Gastrocnemius medialis (tissue), 4 donors: ENCODE results near the gene POMT2. TPM values are rescaled to one million over a fixed set of nuclear protein-coding genes. Genes with fewer than 3 reads are reported as not detected.

ENCODE experiments used
- ATAC-seq, 2 donors: fragments of 150-250 bp; one replicate each; pipeline ENCODE4 v1.9.1; 2016
- DNase-seq, 2 donors: peaks; one replicate each; pipeline ENCODE4 v3.0.0-alpha.2; 2019
- H3K27ac ChIP-seq, 4 donors: fragments of 200-600 bp; sonication (generic); 1 replicate in 1 of 4; 2 replicates in 3 of 4; pipeline ENCODE4 v1.5.1; 2016 to 2018; ENCODE audit warnings: mild to moderate bottlenecking in 2 of 4, moderate library complexity in 1 of 4
- H3K27me3 ChIP-seq, 3 donors: fragments of 200-600 bp; sonication (generic) in 2 of 3; 1 replicate in 1 of 3; 2 replicates in 2 of 3; pipeline versions ENCODE4 v1.5.1 to v1.6.0; 2016 to 2019; ENCODE audit warnings: mild to moderate bottlenecking in 1 of 3, moderate library complexity in 1 of 3
- H3K36me3 ChIP-seq, 2 donors: fragments of 200-600 bp; sonication (generic) in 1 of 2; one replicate each; pipeline ENCODE4 v1.5.1; 2017 to 2018
- H3K4me1 ChIP-seq, 2 donors: fragments of 200-600 bp; sonication (generic) in 1 of 2; one replicate each; pipeline ENCODE4 v1.5.1; 2016 to 2017; ENCODE audit warnings: mild to moderate bottlenecking in 2 of 2
- H3K4me3 ChIP-seq, 4 donors: fragments of 200-600 bp; sonication (generic) in 3 of 4; 1 replicate in 1 of 4; 2 replicates in 3 of 4; pipeline ENCODE4 v1.5.1; 2016 to 2019; ENCODE audit warnings: mild to moderate bottlenecking in 2 of 4
- H3K9me3 ChIP-seq, 3 donors: fragments of 200-600 bp; sonication (generic) in 2 of 3; 1 replicate in 1 of 3; 2 replicates in 2 of 3; pipeline ENCODE4 v1.5.1; 2016 to 2019
- POLR2A ChIP-seq, 2 donors: fragments of 450-650 bp; IDR thresholded peaks; one replicate each; pipeline ENCODE4 v1.6.1; 2017; ENCODE audit warnings: antibody characterized with exemption in 2 of 2, mild to moderate bottlenecking in 2 of 2, moderate library complexity in 2 of 2
- in situ Hi-C, 4 donors: fragments of 200-750 bp; cut with MboI; loops; one replicate each; pipeline versions ENCODE4 v1.15.0 to v1.8.0; 2017; ENCODE audit warnings: low sequenced_read_pairs in 4 of 4
- intact Hi-C: fragments of 100-400 bp; cut with DNase I; formaldehyde crosslinking; loops from one replicate; pipeline ENCODE4 v1.15.1; 2023; ENCODE audit warnings: low total_unique reads
- total RNA-seq, 4 donors: library from RNA; depleted of rRNA; stranded (reverse); fragments of >200 nt; gene quantifications; one replicate each; pipeline versions ENCODE4 v1.1.0 to v1.2.3, GENCODE V29; 2016
- TF ChIP-seq, protein P1 (sequence below), 5 experiments: fragments of 450-650 bp in 3 of 5; fragments of 200-600 bp in 2 of 5; sonication (generic) in 2 of 5; IDR thresholded peaks in 4 of 5; conservative IDR thresholded peaks in 1 of 5; 1 replicate in 4 of 5; 2 replicates in 1 of 5; pipeline ENCODE4 v1.5.1; 2016 to 2019; ENCODE audit warnings: antibody characterized with exemption in 5 of 5, mild to moderate bottlenecking in 3 of 5, moderate library complexity in 3 of 5

POMT2 gene
- total RNA-seq, 4 donors from 2014 or later, result 27.0 to 33.2 (median 28.9) TPM

GRCh38 chr14:77265187-77265515, 55.5 kb downstream of the POMT2 start:
- no peak for ATAC-seq
- in situ Hi-C loops (no loop called here), intact Hi-C loops (no loop called here)
- no peak for TF ChIP-seq POLR2A (IDR thresholded peaks at IDR 0.05)
- TF ChIP-seq, protein P1, sequence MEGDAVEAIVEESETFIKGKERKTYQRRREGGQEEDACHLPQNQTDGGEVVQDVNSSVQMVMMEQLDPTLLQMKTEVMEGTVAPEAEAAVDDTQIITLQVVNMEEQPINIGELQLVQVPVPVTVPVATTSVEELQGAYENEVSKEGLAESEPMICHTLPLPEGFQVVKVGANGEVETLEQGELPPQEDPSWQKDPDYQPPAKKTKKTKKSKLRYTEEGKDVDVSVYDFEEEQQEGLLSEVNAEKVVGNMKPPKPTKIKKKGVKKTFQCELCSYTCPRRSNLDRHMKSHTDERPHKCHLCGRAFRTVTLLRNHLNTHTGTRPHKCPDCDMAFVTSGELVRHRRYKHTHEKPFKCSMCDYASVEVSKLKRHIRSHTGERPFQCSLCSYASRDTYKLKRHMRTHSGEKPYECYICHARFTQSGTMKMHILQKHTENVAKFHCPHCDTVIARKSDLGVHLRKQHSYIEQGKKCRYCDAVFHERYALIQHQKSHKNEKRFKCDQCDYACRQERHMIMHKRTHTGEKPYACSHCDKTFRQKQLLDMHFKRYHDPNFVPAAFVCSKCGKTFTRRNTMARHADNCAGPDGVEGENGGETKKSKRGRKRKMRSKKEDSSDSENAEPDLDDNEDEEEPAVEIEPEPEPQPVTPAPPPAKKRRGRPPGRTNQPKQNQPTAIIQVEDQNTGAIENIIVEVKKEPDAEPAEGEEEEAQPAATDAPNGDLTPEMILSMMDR (IDR thresholded peaks at IDR 0.05 in 4 of 5, conservative IDR thresholded peaks at IDR 0.05 in 1 of 5), result no peak
- no peak for DNase-seq
- H3K36me3 ChIP-seq, result no peaks in the 10 kb centered on the region
- H3K27me3 ChIP-seq, result peaks cover 9 to 18% (median 12%) of the 10 kb centered on the region in 3 donors
- no peak overlapping the region for H3K27ac ChIP-seq
- H3K4me1 ChIP-seq, result no peaks in the 10 kb centered on the region
- no peak overlapping the region for H3K4me3 ChIP-seq
- H3K9me3 ChIP-seq, result no peaks in the 10 kb centered on the region

DNA sequence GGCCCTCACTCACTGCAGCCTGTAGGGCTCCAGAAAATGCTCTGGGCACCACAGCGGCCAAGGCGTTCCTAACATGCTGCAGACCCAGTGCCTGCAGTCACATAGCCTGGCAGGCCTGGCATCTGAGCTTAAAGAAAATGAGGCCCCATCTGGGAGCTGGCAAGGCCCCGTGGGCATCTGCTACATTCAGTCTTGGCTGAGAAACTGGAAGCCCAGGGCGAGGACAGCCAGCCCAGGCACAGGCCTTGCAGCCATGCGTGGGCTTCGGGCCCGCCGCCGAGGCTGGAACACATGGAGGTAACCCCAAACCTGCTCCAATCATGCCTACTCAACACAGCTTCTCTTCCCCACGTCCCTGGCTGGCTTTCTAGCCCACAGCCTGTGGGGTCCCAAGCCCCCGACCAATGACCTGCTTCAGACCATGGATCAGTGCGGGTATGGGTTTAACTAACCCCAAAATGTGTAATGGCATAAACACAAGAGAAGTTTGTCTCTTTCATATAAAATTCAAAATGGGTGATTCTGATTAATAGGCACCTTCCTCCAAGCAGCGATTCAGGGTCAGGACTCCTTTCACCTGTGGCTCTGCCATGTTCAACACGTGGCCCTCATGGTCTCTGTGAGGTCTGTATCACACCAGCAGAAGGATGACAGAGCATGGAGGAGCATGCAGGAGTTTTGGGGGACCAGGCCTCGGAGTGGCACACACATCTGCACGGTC, 56.1 kb downstream of the POMT2 start:
- no peak overlapping the region for H3K27ac ChIP-seq
- H3K4me1 ChIP-seq, result no peaks in the 10 kb centered on the region
- H3K27me3 ChIP-seq, result peaks cover 6 to 18% (median 12%) of the 10 kb centered on the region in 3 donors
- ATAC-seq (no peak), DNase-seq (no peak)
- in situ Hi-C loops, result no loop called here
- no peak for TF ChIP-seq POLR2A (IDR thresholded peaks at IDR 0.05)
- TF ChIP-seq, protein P1 (IDR thresholded peaks at IDR 0.05 in 4 of 5, conservative IDR thresholded peaks at IDR 0.05 in 1 of 5), result no peak
- intact Hi-C loops, result no loop called here
- no peaks in the 10 kb centered on the region for H3K36me3 ChIP-seq
- no peaks in the 10 kb centered on the region for H3K9me3 ChIP-seq
- H3K4me3 ChIP-seq, result no peak overlapping the region

- intact Hi-C loops, result no loop called here
- in situ Hi-C loops, result no loop called here
- Histone ChIP-seq H3K9me3 (no peaks in the 10 kb centered on the region), H3K27me3 (no peaks in the 10 kb centered on the region), H3K36me3 (no peaks in the 10 kb centered on the region), H3K27ac (no peak overlapping the region), H3K4me1 (no peaks in the 10 kb centered on the region), H3K4me3 (no peak overlapping the region)
- ATAC-seq (no peak), DNase-seq (no peak)
- TF ChIP-seq, protein P1 (IDR thresholded peaks at IDR 0.05 in 4 of 5, conservative IDR thresholded peaks at IDR 0.05 in 1 of 5), result no peak
- no peak for TF ChIP-seq POLR2A (IDR thresholded peaks at IDR 0.05)
These were observed 60.1 kb downstream of the POMT2 start for GRCh38 chr14:77260631-77261030.

DNA sequence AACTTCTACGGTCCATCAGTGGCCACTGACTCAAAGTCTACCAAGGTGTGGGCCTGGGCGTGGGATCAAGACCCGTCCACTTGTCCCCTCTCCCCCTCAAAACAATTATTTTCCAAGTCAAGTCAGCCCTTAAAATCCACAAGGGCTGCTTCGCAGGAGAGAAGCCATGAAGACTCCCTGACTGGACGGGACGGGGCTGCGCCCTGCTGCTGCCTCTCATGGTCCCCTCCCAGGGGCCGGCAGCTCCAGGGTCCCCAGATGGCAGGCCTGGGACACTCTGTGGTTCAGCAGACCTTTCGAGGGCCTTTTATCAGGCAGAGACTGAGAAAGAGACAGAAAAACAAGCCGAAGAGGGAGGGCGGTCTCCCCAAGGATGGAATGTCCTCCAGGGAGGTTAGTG, 60.5 kb downstream of the POMT2 start:
- Histone ChIP-seq H3K27me3 (no peaks in the 10 kb centered on the region), H3K27ac (no peak overlapping the region), H3K4me1 (no peaks in the 10 kb centered on the region), H3K4me3 (no peak overlapping the region), H3K9me3 (no peaks in the 10 kb centered on the region), H3K36me3 (no peaks in the 10 kb centered on the region)
- DNase-seq (no peak), ATAC-seq (no peak)
- in situ Hi-C loops, result no loop called here
- intact Hi-C loops, result no loop called here
- TF ChIP-seq, protein P1 (IDR thresholded peaks at IDR 0.05 in 4 of 5, conservative IDR thresholded peaks at IDR 0.05 in 1 of 5), result no peak
- TF ChIP-seq POLR2A (IDR thresholded peaks at IDR 0.05), result no peak
